Suprapubic skin (tissue), 4 donors: ENCODE data around the gene HCFC1. TPM values are rescaled to one million over a fixed set of nuclear protein-coding genes. Genes with fewer than 3 reads are reported as not detected.

Experiments
- DNase-seq, 2 donors: peaks; one replicate each; pipeline ENCODE4 v3.0.0-alpha.2; 2019; ENCODE audit warnings: low spot score in 2 of 2
- H3K27ac ChIP-seq: fragments of 200-600 bp; sonication (generic); one replicate; pipeline ENCODE4 v1.5.1; 2019
- H3K27me3 ChIP-seq: fragments of 200-600 bp; sonication (generic); one replicate; pipeline ENCODE4 v1.5.1; 2019
- H3K36me3 ChIP-seq: fragments of 200-600 bp; sonication (generic); one replicate; pipeline ENCODE4 v1.5.1; 2019
- H3K4me1 ChIP-seq: fragments of 200-600 bp; sonication (generic); one replicate; pipeline ENCODE4 v1.5.1; 2019
- H3K4me3 ChIP-seq: fragments of 200-600 bp; sonication (generic); one replicate; pipeline ENCODE4 v1.5.1; 2019; ENCODE audit warnings: mild to moderate bottlenecking
- H3K9me3 ChIP-seq: fragments of 200-600 bp; sonication (generic); one replicate; pipeline ENCODE4 v1.5.1; 2019
- EP300 ChIP-seq: sonication (generic); formaldehyde crosslinking; IDR thresholded peaks from one replicate; pipeline ENCODE4 v1.6.1; 2017; ENCODE audit warnings: antibody characterized with exemption
- POLR2A ChIP-seq, 2 donors: fragments of 450-650 bp; IDR thresholded peaks; one replicate each; pipeline ENCODE4 v1.6.1; 2017; ENCODE audit warnings: antibody characterized with exemption in 2 of 2, mild to moderate bottlenecking in 2 of 2, moderate library complexity in 2 of 2
- POLR2AphosphoS5 ChIP-seq, 3 donors: sonication (generic); formaldehyde crosslinking; IDR thresholded peaks; one replicate each; pipeline ENCODE4 v1.6.1; 2017; ENCODE audit warnings: antibody characterized with exemption in 3 of 3
- WGBS: methylation state at CpG from one replicate; pipeline ENCODE4 v1.1.5; 2018; 5-methylcytosine and 5-hydroxymethylcytosine counted together
- total RNA-seq, 4 donors: library from RNA; depleted of rRNA; stranded (reverse); fragments of >200 nt; gene quantifications; one replicate each; pipeline ENCODE4 v1.1.0, GENCODE V29; 2016
- TF ChIP-seq, protein P1 (sequence below), 2 donors: fragments of 200-600 bp in 1 of 2; fragments of 450-650 bp in 1 of 2; sonication (generic) in 1 of 2; IDR thresholded peaks; one replicate each; pipeline ENCODE4 v1.5.1; 2016 to 2019; ENCODE audit warnings: antibody characterized with exemption in 2 of 2, mild to moderate bottlenecking in 1 of 2, moderate library complexity in 1 of 2

HCFC1 gene
- total RNA-seq, 4 donors from 2014 or later = 51.9 to 72.2 (median 55.3) TPM

DNA sequence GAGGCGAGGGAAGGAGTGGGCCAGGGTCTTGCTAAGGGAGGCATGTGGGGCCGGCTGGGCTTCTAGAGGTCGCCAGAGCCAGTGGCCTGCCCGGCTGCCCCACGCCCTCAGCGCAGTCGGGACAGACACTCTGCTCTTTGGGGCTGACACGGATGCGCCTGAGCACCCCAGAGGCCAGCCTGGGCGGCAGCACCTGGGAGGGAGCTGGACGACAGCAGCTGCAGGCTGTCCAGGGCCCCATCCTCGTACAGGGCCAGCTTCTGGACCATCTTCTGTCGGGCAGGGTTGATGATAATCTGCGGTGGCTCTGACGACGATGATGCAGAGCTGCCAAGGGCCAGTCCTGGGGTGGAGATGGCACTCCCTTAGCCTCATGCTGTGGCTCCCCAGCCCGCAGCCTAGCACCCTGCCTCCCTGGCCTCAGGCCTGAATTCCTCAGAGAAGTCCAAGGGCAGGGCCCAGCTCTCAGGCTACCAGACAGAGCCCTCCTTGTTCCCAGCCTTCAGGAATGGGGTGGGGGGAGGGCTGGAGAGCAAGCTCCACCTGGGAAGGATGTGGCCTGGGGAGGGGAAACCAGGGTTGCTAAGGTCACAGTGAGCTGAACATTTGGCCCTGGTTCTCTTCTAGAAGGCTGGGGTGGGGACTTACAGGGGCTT, 40.8 kb upstream of the HCFC1 start:
- Histone ChIP-seq H3K9me3 (no peaks in the 10 kb centered on the region), H3K27me3 (no peaks in the 10 kb centered on the region), H3K36me3 (peaks cover 31% of the 10 kb centered on the region), H3K4me1 (peaks cover 11% of the 10 kb centered on the region), H3K4me3 (no peak overlapping the region), H3K27ac (peak overlapping the region; percentile 48)
- 80% methylated on average over 3 of the region's 17 CpGs for WGBS
- DNase-seq = no peak
- TF ChIP-seq POLR2AphosphoS5 (IDR thresholded peaks at IDR 0.05) (no peak), POLR2A (IDR thresholded peaks at IDR 0.05) (no peak), EP300 (no peak)
- TF ChIP-seq, protein P1, sequence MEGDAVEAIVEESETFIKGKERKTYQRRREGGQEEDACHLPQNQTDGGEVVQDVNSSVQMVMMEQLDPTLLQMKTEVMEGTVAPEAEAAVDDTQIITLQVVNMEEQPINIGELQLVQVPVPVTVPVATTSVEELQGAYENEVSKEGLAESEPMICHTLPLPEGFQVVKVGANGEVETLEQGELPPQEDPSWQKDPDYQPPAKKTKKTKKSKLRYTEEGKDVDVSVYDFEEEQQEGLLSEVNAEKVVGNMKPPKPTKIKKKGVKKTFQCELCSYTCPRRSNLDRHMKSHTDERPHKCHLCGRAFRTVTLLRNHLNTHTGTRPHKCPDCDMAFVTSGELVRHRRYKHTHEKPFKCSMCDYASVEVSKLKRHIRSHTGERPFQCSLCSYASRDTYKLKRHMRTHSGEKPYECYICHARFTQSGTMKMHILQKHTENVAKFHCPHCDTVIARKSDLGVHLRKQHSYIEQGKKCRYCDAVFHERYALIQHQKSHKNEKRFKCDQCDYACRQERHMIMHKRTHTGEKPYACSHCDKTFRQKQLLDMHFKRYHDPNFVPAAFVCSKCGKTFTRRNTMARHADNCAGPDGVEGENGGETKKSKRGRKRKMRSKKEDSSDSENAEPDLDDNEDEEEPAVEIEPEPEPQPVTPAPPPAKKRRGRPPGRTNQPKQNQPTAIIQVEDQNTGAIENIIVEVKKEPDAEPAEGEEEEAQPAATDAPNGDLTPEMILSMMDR (IDR thresholded peaks at IDR 0.05) = no peak

DNA sequence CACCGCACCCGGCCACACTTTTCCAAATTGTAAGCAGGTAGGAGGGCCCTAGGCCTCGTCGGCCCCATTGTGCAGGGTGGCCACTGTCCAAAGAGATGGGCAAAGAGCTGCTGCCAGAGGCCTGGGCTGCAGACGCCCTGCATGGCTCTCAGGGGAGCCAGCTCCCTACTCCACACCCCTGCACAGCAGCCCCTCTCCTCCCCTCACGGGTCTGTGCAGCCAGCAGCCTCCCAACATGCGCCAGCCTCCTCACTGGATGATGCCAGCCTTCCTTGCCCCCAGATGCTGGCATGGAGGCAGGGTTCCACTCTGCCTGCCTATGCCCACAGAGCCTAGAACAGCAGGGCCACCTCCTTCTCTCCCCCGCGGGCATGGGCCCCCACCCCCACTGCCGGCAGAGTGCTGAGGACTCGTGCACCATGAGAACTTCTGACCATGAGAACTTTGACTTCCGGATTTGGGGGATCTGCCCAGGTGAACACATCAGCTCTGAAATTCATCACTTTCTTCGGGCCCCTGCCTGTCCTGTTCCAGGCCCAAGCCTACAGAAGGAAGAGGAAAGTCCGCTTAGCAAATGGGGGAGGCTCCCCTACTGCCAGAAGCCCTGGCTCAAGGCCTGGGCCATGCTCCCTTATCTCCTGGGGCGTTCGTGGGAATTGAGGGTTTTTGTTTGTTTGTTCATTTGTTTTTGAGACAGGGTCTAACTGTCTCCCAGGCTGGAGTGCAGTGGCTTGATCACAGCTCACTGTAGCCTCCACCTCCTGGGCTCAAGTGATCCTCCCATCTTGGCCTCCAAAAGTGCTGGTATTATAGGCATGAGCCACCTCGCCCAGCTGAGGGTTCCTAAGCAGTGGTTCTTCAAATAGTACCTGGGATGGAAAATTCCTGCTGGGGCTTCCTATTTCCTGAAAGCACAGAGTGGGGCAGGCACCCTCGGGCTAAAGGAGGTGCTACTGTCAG, 40.0 kb upstream of the HCFC1 start:
- peaks cover 25% of the 10 kb centered on the region for H3K36me3 ChIP-seq
- no peaks in the 10 kb centered on the region for H3K27me3 ChIP-seq
- 87% methylated on average over 11 of the region's 18 CpGs for WGBS
- H3K4me3 ChIP-seq = no peak overlapping the region
- peaks cover 11% of the 10 kb centered on the region for H3K4me1 ChIP-seq
- H3K27ac ChIP-seq = no peak overlapping the region
- no peak for TF ChIP-seq POLR2AphosphoS5 (IDR thresholded peaks at IDR 0.05)
- TF ChIP-seq, protein P1 (IDR thresholded peaks at IDR 0.05) = no peak
- TF ChIP-seq EP300 = no peak
- TF ChIP-seq POLR2A (IDR thresholded peaks at IDR 0.05) = no peak
- H3K9me3 ChIP-seq = no peaks in the 10 kb centered on the region
- DNase-seq = no peak

DNA sequence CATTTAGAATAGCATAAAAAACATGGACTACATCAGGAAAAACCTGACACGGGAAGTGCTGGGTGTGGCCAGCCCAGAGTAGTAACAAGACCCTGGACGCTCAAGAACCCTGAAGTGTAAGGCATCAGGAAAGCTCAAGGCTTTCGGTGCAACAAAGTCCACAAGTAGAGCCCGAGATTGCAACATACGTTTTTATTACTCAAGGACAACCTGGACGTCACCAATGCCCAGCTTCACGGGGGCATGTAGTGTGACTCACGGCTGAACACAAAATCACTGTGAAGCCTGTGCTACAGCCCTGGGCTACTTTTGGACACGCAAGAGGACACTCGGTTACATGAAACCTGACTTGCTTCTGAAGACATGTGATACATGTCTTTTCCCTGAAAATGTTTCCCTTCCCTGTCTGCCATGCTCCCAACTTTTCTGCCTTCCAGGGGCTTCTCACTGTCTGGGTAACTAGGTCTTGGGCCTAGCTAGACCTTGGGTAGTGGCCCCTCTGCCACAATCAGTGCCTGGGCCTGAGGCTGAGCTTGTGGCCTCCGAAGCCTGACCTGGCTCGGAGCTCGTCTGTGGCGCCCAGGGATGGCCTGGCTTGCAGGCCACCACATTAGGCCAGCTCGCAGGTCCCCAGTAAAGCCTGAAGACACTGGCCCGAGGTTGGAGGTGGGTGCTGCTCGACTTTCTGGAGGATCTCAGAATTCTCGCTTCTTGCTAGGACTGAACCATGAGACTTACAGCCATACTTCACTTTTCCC, 38.9 kb upstream of the HCFC1 start:
- no peak overlapping the region for H3K4me3 ChIP-seq
- no peaks in the 10 kb centered on the region for H3K9me3 ChIP-seq
- no peak overlapping the region for H3K27ac ChIP-seq
- WGBS = 84% methylated on average over 12 of the region's 18 CpGs
- H3K4me1 ChIP-seq = peaks cover 11% of the 10 kb centered on the region
- H3K36me3 ChIP-seq = peaks cover 13% of the 10 kb centered on the region
- no peaks in the 10 kb centered on the region for H3K27me3 ChIP-seq
- no peak for TF ChIP-seq POLR2A (IDR thresholded peaks at IDR 0.05)
- TF ChIP-seq, protein P1 (IDR thresholded peaks at IDR 0.05) = no peak
- TF ChIP-seq POLR2AphosphoS5 (IDR thresholded peaks at IDR 0.05) = no peak
- TF ChIP-seq EP300 = no peak
- DNase-seq = no peak

DNA sequence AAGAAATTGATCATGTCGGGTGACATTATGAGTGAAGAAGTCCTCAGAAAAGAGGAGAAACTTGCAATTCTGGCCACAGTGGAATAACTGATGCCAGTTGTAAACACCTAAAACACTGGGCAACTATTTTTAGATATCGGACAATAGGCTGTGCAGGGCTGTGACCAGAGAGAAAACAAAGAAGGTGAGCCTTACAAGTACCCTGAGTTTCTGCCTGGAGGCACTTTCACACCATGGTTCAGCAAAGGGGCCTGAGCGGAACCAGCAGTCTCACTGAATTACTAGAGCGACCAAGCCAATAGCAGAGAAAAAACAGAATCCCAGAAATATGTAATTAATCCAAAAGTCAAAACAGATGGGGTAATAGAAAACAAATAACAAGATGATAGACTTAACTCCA, 36.9 kb upstream of the HCFC1 start:
- DNase-seq = no peak
- no peak overlapping the region for H3K27ac ChIP-seq
- H3K36me3 ChIP-seq = peaks cover 6% of the 10 kb centered on the region
- H3K9me3 ChIP-seq = no peaks in the 10 kb centered on the region
- WGBS = 73% methylated on average over 4 of the region's 4 CpGs
- H3K4me1 ChIP-seq = peaks cover 7% of the 10 kb centered on the region
- TF ChIP-seq, protein P1 (IDR thresholded peaks at IDR 0.05) = no peak
- TF ChIP-seq EP300 (no peak), POLR2AphosphoS5 (IDR thresholded peaks at IDR 0.05) (no peak), POLR2A (IDR thresholded peaks at IDR 0.05) (no peak)
- H3K4me3 ChIP-seq = no peak overlapping the region
- H3K27me3 ChIP-seq = no peaks in the 10 kb centered on the region
